ENCODE results near the gene CCDC97.

DNA sequence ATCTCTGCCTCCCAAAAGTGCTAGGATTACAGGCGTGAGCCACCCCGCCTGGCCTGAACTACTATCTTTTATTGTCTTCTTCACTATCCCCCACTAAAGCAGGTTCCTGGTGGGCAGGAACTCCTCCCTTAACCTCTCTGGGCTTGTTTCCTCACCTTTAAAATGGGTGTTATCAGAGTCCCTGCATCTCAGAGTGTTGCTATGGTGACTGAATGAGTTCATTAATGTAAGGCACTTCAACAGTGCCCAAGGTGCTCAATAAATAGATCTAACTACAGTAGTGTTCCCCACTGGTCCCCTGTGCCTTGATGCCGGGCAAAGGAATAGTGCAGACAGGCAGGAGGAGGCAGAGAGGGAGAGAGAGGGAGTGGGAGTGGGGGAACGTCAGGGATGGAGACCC is 20.5 kb downstream of the CCDC97 start:
- TF ChIP-seq, protein P1, sequence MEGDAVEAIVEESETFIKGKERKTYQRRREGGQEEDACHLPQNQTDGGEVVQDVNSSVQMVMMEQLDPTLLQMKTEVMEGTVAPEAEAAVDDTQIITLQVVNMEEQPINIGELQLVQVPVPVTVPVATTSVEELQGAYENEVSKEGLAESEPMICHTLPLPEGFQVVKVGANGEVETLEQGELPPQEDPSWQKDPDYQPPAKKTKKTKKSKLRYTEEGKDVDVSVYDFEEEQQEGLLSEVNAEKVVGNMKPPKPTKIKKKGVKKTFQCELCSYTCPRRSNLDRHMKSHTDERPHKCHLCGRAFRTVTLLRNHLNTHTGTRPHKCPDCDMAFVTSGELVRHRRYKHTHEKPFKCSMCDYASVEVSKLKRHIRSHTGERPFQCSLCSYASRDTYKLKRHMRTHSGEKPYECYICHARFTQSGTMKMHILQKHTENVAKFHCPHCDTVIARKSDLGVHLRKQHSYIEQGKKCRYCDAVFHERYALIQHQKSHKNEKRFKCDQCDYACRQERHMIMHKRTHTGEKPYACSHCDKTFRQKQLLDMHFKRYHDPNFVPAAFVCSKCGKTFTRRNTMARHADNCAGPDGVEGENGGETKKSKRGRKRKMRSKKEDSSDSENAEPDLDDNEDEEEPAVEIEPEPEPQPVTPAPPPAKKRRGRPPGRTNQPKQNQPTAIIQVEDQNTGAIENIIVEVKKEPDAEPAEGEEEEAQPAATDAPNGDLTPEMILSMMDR (IDR thresholded peaks at IDR 0.05): no peak
- TF ChIP-seq TCF7L2 (IDR thresholded peaks at IDR 0.05; ENCODE audit: low read depth, low read length) (no peak), SIN3A (IDR thresholded peaks at IDR 0.05; ENCODE audit: borderline replicate concordance, insufficient read depth, low read depth, low read length) (no peak), POLR2AphosphoS5 (IDR thresholded peaks at IDR 0.05; ENCODE audit: low read depth, low read length) (no peak)
- TF ChIP-seq, protein P2, sequence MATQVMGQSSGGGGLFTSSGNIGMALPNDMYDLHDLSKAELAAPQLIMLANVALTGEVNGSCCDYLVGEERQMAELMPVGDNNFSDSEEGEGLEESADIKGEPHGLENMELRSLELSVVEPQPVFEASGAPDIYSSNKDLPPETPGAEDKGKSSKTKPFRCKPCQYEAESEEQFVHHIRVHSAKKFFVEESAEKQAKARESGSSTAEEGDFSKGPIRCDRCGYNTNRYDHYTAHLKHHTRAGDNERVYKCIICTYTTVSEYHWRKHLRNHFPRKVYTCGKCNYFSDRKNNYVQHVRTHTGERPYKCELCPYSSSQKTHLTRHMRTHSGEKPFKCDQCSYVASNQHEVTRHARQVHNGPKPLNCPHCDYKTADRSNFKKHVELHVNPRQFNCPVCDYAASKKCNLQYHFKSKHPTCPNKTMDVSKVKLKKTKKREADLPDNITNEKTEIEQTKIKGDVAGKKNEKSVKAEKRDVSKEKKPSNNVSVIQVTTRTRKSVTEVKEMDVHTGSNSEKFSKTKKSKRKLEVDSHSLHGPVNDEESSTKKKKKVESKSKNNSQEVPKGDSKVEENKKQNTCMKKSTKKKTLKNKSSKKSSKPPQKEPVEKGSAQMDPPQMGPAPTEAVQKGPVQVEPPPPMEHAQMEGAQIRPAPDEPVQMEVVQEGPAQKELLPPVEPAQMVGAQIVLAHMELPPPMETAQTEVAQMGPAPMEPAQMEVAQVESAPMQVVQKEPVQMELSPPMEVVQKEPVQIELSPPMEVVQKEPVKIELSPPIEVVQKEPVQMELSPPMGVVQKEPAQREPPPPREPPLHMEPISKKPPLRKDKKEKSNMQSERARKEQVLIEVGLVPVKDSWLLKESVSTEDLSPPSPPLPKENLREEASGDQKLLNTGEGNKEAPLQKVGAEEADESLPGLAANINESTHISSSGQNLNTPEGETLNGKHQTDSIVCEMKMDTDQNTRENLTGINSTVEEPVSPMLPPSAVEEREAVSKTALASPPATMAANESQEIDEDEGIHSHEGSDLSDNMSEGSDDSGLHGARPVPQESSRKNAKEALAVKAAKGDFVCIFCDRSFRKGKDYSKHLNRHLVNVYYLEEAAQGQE (IDR thresholded peaks at IDR 0.05; ENCODE audit: insufficient read depth in 1 of 2, low read depth in 2 of 2, low read length in 1 of 2): no peak
